HL-60 (cell line): ENCODE data around the gene INVS.

Experiments used
- GABPA ChIP-seq: IDR thresholded peaks from 2 replicates; pipeline ENCODE4 v1.6.1; 2012; ENCODE audit warnings: low read depth
- POLR2AphosphoS5 ChIP-seq: IDR thresholded peaks from 2 replicates; pipeline ENCODE4 v1.6.1; 2012; ENCODE audit warnings: low read depth
- SPI1 ChIP-seq: IDR thresholded peaks from 2 replicates; pipeline ENCODE4 v1.6.1; 2012; ENCODE audit warnings: low read depth, mild to moderate bottlenecking, borderline replicate concordance
- TF ChIP-seq, protein P1 (sequence below): IDR thresholded peaks from one replicate; pipeline ENCODE4 v1.5.1; 2011; ENCODE audit warnings: low read length, control low read depth, inconsistent platforms; ENCODE audit not compliant: insufficient read depth
- TF ChIP-seq, protein P2 (sequence below): IDR thresholded peaks from 2 replicates; pipeline ENCODE4 v1.6.1; 2012; ENCODE audit warnings: low read depth; ENCODE audit not compliant: insufficient replicate concordance

DNA sequence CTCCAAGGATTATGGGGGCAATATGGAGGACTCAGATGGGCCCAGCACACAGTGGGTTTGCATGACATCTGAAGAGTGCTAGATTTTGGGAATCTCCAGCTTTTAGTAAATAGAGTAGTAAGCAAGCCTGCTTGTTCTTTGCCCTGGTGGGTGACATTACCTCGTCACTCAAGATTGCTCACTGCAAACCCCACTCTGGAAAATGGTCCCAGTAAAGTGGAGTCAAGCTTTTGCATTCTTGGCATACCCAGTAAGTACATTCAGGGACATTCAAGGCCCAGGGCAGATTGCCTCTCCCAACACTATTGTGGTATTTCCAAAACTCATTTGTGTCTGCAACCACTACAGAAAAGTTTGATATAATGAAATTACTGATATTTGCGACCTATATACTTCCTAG is 118.5 kb downstream of the INVS start:
- TF ChIP-seq, protein P1, sequence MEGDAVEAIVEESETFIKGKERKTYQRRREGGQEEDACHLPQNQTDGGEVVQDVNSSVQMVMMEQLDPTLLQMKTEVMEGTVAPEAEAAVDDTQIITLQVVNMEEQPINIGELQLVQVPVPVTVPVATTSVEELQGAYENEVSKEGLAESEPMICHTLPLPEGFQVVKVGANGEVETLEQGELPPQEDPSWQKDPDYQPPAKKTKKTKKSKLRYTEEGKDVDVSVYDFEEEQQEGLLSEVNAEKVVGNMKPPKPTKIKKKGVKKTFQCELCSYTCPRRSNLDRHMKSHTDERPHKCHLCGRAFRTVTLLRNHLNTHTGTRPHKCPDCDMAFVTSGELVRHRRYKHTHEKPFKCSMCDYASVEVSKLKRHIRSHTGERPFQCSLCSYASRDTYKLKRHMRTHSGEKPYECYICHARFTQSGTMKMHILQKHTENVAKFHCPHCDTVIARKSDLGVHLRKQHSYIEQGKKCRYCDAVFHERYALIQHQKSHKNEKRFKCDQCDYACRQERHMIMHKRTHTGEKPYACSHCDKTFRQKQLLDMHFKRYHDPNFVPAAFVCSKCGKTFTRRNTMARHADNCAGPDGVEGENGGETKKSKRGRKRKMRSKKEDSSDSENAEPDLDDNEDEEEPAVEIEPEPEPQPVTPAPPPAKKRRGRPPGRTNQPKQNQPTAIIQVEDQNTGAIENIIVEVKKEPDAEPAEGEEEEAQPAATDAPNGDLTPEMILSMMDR = no peak
- TF ChIP-seq GABPA = no peak
- no peak for TF ChIP-seq POLR2AphosphoS5
- TF ChIP-seq, protein P2, sequence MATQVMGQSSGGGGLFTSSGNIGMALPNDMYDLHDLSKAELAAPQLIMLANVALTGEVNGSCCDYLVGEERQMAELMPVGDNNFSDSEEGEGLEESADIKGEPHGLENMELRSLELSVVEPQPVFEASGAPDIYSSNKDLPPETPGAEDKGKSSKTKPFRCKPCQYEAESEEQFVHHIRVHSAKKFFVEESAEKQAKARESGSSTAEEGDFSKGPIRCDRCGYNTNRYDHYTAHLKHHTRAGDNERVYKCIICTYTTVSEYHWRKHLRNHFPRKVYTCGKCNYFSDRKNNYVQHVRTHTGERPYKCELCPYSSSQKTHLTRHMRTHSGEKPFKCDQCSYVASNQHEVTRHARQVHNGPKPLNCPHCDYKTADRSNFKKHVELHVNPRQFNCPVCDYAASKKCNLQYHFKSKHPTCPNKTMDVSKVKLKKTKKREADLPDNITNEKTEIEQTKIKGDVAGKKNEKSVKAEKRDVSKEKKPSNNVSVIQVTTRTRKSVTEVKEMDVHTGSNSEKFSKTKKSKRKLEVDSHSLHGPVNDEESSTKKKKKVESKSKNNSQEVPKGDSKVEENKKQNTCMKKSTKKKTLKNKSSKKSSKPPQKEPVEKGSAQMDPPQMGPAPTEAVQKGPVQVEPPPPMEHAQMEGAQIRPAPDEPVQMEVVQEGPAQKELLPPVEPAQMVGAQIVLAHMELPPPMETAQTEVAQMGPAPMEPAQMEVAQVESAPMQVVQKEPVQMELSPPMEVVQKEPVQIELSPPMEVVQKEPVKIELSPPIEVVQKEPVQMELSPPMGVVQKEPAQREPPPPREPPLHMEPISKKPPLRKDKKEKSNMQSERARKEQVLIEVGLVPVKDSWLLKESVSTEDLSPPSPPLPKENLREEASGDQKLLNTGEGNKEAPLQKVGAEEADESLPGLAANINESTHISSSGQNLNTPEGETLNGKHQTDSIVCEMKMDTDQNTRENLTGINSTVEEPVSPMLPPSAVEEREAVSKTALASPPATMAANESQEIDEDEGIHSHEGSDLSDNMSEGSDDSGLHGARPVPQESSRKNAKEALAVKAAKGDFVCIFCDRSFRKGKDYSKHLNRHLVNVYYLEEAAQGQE = no peak
- no peak for TF ChIP-seq SPI1
